ENCODE measurements around the gene TSACC.

DNA sequence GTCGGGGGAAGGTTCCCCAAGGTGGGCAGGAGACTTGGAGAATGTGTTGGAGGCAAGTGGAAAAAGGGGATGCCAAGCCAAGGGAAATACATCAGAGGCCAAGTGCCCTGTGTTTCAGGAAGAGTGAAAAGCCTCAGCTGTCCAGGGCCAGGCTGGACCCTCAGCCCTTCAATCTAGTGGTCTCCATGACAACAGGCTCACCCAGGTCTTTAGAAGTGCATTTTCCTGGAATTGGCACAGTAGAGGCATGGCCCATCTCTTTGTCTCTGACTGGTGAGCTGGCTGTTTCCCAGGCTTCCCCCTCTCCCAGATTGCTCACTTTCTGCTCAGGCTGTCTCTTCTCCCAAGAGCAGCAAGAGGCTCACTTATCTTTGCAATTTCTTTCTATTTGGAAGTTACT is 20.3 kb downstream of the TSACC start:
- TF ChIP-seq SUZ12 (IDR thresholded peaks at IDR 0.05; ENCODE audit: extremely low read depth, insufficient read depth, insufficient read length) = no peak
- TF ChIP-seq ZNF274 (IDR thresholded peaks at IDR 0.05; ENCODE audit: low read depth, low read length) = no peak
- TF ChIP-seq YY1 (IDR thresholded peaks at IDR 0.05; ENCODE audit: insufficient read depth, insufficient read length) = no peak

All from NT2/D1 (cell line).